HepG2 (cell line): Measurements from ENCODE around the gene CCDC57. TPM values are rescaled to one million over a fixed set of nuclear protein-coding genes. Genes with fewer than 3 reads are reported as not detected.

ENCODE experiments used
- AGO2 ChIP-seq: fragments of 200-400 bp; formaldehyde crosslinking; optimal IDR thresholded peaks from 2 replicates; pipeline ENCODE3; 2017; ENCODE audit warnings: mild to moderate bottlenecking, low read depth, low read length, moderate library complexity
- CREM ChIP-seq, 2 experiments: sonication (generic) in 1 of 2; formaldehyde crosslinking in 1 of 2; IDR thresholded peaks; 2 replicates each; pipeline versions ENCODE4 v1.4.0 to v1.6.1; 2016 to 2020; ENCODE audit warnings: antibody characterized with exemption in 1 of 2, mild to moderate bottlenecking in 1 of 2, missing genetic modification reagents in 1 of 2
- IKZF4 ChIP-seq: sonication (generic); formaldehyde crosslinking; IDR thresholded peaks from 2 replicates; pipeline ENCODE4 v1.5.1; 2020; ENCODE audit warnings: borderline replicate concordance, mild to moderate bottlenecking, low read depth, missing genetic modification reagents; ENCODE audit errors: not compliant biosample characterization
- MYC ChIP-seq: sonication (generic); formaldehyde crosslinking; IDR thresholded peaks from 2 replicates; pipeline ENCODE4 v1.9.0; 2021; ENCODE audit warnings: missing genetic modification reagents, borderline replicate concordance
- SNRNP70 ChIP-seq: fragments of 200-400 bp; formaldehyde crosslinking; IDR thresholded peaks from 2 replicates; pipeline ENCODE4 v1.6.1; 2017; ENCODE audit warnings: mild to moderate bottlenecking, low read depth, low read length, moderate library complexity
- SYNCRIP ChIP-seq: fragments of 200-400 bp; formaldehyde crosslinking; IDR thresholded peaks from 2 replicates; pipeline ENCODE4 v1.6.1; 2018; ENCODE audit warnings: mild to moderate bottlenecking, low read depth, low read length; ENCODE audit not compliant: insufficient read depth
- ZFP36L2 ChIP-seq: sonication (generic); formaldehyde crosslinking; IDR thresholded peaks from 2 replicates; pipeline ENCODE4 v1.4.0; 2020; ENCODE audit warnings: missing genetic modification reagents
- ZMYM2 ChIP-seq: sonication (generic); formaldehyde crosslinking; IDR thresholded peaks from 2 replicates; pipeline ENCODE4 v1.8.0; 2022; ENCODE audit warnings: mild to moderate bottlenecking, missing genetic modification reagents
- ZNF577 ChIP-seq: sonication (generic); formaldehyde crosslinking; IDR thresholded peaks from 2 replicates; pipeline ENCODE4 v1.4.0; 2020; ENCODE audit warnings: mild to moderate bottlenecking, low read depth, missing genetic modification reagents, borderline replicate concordance
- ZNF75D ChIP-seq: sonication (generic); formaldehyde crosslinking; IDR thresholded peaks from 2 replicates; pipeline ENCODE4 v1.8.1; 2023; ENCODE audit warnings: missing genetic modification reagents, mild to moderate bottlenecking, borderline replicate concordance
- ZNF879 ChIP-seq: sonication (generic); formaldehyde crosslinking; IDR thresholded peaks from 2 replicates; pipeline ENCODE4 v1.8.1; 2023; ENCODE audit warnings: missing genetic modification reagents
- ZSCAN29 ChIP-seq: sonication (generic); formaldehyde crosslinking; conservative IDR thresholded peaks from 2 replicates; pipeline ENCODE4 v1.4.0; 2020; ENCODE audit warnings: mild to moderate bottlenecking, missing genetic modification reagents
- polyA plus RNA-seq, 8 experiments: library from polyadenylated mRNA; depleted of rRNA in 3 of 8; stranded (reverse) in 7 of 8; unstranded in 1 of 8; fragments of >200 nt; fragmentation: Illumina TruSeq in 4 of 8; extraction: Trizol in 4 of 8; gene quantifications; 2 replicates each; pipeline versions ENCODE4 v1.2.1 to v1.2.3, GENCODE V29; 2011 to 2016; ENCODE audit warnings: low read depth in 4 of 8, missing spikeins in 1 of 8, mixed read lengths in 1 of 8; ENCODE audit not compliant: insufficient read depth in 1 of 8
- total RNA-seq, 5 experiments: library from RNA; depleted of rRNA; stranded (reverse); fragments of >200 nt; fragmentation: Illumina TruSeq; extraction: Trizol; gene quantifications; 2 replicates each; pipeline ENCODE4 v1.2.3, GENCODE V29; 2016; ENCODE audit warnings: low read depth in 1 of 5
- TF ChIP-seq, protein P1 (sequence below): sonication (generic); formaldehyde crosslinking; IDR thresholded peaks from 2 replicates; pipeline ENCODE4 v1.4.0; 2020; ENCODE audit warnings: missing genetic modification reagents
- TF ChIP-seq, protein P2 (sequence below): sonication (generic); formaldehyde crosslinking; IDR thresholded peaks from 2 replicates; pipeline ENCODE4 v1.8.1; 2023; ENCODE audit warnings: missing genetic modification reagents, inconsistent platforms, borderline replicate concordance
- TF ChIP-seq, protein P3 (sequence below): IDR thresholded peaks from 2 replicates; pipeline ENCODE4 v1.6.1; 2016; ENCODE audit warnings: low read depth, borderline replicate concordance
- TF ChIP-seq, protein P4 (sequence below): sonication (generic); formaldehyde crosslinking; IDR thresholded peaks from 2 replicates; pipeline ENCODE4 v1.9.0; 2022; ENCODE audit warnings: low read depth, missing genetic modification reagents
- TF ChIP-seq, protein P5 (sequence below): sonication (generic); formaldehyde crosslinking; IDR thresholded peaks from 2 replicates; pipeline ENCODE4 v1.4.0; 2020; ENCODE audit warnings: missing genetic modification reagents

CCDC57 gene
- total and polyA plus RNA-seq, 2 of the 13 experiments (the other 11 are each of a cell fraction or from before 2014, with no cell fraction given), result 59.3 to 59.9 TPM

DNA sequence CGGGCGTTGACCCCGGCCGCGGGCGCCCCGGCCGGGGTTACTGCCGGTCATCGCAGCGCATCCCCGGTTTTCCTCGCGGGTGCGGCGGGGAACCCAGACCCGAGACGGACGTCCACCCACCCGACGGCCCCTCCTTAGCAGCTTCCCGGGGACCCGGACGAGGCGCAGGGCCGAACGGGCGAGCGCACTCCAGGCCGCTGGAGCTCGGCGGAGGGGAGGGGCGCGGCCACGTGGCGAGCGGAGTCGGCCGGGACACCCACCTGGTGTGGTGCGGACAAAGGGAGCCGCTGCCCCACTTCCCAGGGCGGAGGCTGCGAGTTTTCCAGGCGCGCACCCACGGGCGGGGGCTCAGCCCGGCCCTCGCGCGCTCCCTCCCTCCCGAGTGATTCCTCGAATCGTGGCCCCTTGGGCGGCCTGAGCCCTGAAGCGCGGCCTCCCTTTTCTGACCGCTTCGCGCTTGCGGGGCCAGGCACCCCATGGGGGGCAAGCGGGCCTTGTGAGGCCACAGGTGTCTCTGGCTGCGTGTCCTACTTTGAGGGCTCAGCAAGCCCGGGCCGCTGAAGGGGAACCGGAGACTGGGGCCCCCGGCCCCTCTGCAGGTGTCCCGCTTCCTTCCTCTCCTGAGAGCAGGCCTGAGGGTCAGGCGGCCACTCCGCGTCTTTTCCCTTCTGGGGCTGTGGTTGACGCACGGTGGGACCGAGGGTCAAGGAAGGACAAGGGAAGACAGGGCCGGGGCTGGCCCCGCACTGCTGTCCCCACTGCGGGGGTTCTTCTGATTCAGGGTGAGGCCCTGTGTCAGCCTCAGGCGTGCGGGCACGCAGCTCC, 113.5 kb downstream of the CCDC57 start (continued):
- TF ChIP-seq SYNCRIP (no peak), MYC (peak; percentile 62; the same call in 1 of the 2 replicates), AGO2 (peak; percentile 97), SNRNP70 (no peak), ZFP36L2 (CRISPR knock-in tag) (no peak), ZNF75D (CRISPR knock-in tag) (no peak), ZNF577 (CRISPR knock-in tag) (no peak), ZNF879 (CRISPR knock-in tag) (no peak), CREM (IDR thresholded peaks at IDR 0.05) (no peak), CREM (CRISPR knock-in tag; IDR thresholded peaks at IDR 0.05) (no peak), ZMYM2 (CRISPR knock-in tag) (0 out of 2 replicates have a peak, but pooled peaks have one; percentile 33), ZSCAN29 (CRISPR knock-in tag) (no peak), IKZF4 (CRISPR knock-in tag) (no peak)
- TF ChIP-seq, protein P1, sequence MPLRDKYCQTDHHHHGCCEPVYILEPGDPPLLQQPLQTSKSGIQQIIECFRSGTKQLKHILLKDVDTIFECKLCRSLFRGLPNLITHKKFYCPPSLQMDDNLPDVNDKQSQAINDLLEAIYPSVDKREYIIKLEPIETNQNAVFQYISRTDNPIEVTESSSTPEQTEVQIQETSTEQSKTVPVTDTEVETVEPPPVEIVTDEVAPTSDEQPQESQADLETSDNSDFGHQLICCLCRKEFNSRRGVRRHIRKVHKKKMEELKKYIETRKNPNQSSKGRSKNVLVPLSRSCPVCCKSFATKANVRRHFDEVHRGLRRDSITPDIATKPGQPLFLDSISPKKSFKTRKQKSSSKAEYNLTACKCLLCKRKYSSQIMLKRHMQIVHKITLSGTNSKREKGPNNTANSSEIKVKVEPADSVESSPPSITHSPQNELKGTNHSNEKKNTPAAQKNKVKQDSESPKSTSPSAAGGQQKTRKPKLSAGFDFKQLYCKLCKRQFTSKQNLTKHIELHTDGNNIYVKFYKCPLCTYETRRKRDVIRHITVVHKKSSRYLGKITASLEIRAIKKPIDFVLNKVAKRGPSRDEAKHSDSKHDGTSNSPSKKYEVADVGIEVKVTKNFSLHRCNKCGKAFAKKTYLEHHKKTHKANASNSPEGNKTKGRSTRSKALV (CRISPR knock-in tag), result no peak
- TF ChIP-seq, protein P2, sequence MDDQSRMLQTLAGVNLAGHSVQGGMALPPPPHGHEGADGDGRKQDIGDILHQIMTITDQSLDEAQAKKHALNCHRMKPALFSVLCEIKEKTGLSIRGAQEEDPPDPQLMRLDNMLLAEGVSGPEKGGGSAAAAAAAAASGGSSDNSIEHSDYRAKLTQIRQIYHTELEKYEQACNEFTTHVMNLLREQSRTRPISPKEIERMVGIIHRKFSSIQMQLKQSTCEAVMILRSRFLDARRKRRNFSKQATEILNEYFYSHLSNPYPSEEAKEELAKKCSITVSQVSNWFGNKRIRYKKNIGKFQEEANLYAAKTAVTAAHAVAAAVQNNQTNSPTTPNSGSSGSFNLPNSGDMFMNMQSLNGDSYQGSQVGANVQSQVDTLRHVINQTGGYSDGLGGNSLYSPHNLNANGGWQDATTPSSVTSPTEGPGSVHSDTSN, result no peak
- TF ChIP-seq, protein P3, sequence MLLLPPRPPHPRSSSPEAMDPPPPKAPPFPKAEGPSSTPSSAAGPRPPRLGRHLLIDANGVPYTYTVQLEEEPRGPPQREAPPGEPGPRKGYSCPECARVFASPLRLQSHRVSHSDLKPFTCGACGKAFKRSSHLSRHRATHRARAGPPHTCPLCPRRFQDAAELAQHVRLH, result peak; percentile 13; the same call in 1 of the 2 replicates
- TF ChIP-seq, protein P4, sequence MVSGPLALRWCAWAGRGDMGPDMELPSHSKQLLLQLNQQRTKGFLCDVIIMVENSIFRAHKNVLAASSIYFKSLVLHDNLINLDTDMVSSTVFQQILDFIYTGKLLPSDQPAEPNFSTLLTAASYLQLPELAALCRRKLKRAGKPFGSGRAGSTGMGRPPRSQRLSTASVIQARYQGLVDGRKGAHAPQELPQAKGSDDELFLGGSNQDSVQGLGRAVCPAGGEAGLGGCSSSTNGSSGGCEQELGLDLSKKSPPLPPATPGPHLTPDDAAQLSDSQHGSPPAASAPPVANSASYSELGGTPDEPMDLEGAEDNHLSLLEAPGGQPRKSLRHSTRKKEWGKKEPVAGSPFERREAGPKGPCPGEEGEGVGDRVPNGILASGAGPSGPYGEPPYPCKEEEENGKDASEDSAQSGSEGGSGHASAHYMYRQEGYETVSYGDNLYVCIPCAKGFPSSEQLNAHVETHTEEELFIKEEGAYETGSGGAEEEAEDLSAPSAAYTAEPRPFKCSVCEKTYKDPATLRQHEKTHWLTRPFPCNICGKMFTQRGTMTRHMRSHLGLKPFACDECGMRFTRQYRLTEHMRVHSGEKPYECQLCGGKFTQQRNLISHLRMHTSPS (CRISPR knock-in tag), result no peak; the same call in 1 of the 2 replicates
- TF ChIP-seq, protein P5, sequence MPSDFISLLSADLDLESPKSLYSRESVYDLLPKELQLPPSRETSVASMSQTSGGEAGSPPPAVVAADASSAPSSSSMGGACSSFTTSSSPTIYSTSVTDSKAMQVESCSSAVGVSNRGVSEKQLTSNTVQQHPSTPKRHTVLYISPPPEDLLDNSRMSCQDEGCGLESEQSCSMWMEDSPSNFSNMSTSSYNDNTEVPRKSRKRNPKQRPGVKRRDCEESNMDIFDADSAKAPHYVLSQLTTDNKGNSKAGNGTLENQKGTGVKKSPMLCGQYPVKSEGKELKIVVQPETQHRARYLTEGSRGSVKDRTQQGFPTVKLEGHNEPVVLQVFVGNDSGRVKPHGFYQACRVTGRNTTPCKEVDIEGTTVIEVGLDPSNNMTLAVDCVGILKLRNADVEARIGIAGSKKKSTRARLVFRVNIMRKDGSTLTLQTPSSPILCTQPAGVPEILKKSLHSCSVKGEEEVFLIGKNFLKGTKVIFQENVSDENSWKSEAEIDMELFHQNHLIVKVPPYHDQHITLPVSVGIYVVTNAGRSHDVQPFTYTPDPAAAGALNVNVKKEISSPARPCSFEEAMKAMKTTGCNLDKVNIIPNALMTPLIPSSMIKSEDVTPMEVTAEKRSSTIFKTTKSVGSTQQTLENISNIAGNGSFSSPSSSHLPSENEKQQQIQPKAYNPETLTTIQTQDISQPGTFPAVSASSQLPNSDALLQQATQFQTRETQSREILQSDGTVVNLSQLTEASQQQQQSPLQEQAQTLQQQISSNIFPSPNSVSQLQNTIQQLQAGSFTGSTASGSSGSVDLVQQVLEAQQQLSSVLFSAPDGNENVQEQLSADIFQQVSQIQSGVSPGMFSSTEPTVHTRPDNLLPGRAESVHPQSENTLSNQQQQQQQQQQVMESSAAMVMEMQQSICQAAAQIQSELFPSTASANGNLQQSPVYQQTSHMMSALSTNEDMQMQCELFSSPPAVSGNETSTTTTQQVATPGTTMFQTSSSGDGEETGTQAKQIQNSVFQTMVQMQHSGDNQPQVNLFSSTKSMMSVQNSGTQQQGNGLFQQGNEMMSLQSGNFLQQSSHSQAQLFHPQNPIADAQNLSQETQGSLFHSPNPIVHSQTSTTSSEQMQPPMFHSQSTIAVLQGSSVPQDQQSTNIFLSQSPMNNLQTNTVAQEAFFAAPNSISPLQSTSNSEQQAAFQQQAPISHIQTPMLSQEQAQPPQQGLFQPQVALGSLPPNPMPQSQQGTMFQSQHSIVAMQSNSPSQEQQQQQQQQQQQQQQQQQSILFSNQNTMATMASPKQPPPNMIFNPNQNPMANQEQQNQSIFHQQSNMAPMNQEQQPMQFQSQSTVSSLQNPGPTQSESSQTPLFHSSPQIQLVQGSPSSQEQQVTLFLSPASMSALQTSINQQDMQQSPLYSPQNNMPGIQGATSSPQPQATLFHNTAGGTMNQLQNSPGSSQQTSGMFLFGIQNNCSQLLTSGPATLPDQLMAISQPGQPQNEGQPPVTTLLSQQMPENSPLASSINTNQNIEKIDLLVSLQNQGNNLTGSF (CRISPR knock-in tag), result no peak
